Measurements from ENCODE around the gene FBXO9.

DNA sequence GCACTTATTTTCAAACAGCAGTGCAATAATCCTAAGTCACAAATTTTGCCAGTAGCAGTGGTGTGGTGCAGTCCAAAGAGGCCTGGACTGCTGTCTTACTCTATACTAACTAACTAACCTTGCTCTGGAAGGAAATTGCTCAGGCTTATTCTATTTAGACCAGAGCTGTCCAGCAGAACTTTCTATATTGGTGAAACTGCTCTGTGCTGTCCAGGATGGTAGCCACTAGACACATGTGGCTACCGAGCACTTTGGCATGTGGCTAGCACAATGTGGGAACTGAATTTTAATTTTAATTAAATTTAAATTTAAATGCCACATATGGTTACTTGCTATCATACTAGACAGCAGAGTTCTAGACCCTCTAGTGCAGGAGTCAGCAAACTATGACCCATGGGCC is 27.1 kb upstream of the FBXO9 start:
- TF ChIP-seq, protein P1, sequence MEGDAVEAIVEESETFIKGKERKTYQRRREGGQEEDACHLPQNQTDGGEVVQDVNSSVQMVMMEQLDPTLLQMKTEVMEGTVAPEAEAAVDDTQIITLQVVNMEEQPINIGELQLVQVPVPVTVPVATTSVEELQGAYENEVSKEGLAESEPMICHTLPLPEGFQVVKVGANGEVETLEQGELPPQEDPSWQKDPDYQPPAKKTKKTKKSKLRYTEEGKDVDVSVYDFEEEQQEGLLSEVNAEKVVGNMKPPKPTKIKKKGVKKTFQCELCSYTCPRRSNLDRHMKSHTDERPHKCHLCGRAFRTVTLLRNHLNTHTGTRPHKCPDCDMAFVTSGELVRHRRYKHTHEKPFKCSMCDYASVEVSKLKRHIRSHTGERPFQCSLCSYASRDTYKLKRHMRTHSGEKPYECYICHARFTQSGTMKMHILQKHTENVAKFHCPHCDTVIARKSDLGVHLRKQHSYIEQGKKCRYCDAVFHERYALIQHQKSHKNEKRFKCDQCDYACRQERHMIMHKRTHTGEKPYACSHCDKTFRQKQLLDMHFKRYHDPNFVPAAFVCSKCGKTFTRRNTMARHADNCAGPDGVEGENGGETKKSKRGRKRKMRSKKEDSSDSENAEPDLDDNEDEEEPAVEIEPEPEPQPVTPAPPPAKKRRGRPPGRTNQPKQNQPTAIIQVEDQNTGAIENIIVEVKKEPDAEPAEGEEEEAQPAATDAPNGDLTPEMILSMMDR (IDR thresholded peaks at IDR 0.05) = no peak
- no peak for TF ChIP-seq ZFX (IDR thresholded peaks at IDR 0.05; ENCODE audit: borderline replicate concordance)

Data from 22Rv1 (cell line).